ENCODE data around the gene MBNL1. TPM values are rescaled to one million over a fixed set of nuclear protein-coding genes. Genes with fewer than 3 reads are reported as not detected.

Gene MBNL1
- total RNA-seq, 6 experiments from 2014 or later = 49.9 to 89.6 (median 63.2) TPM

DNA sequence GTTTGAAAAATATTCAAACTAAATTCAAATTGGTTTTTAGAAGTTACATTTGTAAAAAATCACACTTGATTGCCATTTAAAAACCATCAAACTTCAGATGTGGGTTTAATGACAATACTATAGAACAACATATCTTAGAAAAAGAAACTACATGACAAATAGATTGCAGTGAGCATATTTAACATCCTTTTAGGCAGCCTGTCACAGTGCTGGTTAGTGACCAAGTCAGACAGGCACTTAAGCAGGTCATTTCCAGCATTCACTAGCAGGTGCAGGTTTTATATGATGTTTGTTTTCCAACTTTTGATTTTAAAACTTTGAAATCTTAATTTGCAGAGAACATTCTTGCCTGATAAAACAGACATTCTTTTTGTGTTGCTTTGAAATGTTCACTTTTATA is 115.7 kb downstream of the MBNL1 start:
- no peak for DNase-seq
- H3K9me3 ChIP-seq = no peaks in the 10 kb centered on the region
- peak in 2 of 4 donors; percentile 24 to 29 for ATAC-seq
- TF ChIP-seq POLR2A (IDR thresholded peaks at IDR 0.05) = no peak
- TF ChIP-seq, protein P1, sequence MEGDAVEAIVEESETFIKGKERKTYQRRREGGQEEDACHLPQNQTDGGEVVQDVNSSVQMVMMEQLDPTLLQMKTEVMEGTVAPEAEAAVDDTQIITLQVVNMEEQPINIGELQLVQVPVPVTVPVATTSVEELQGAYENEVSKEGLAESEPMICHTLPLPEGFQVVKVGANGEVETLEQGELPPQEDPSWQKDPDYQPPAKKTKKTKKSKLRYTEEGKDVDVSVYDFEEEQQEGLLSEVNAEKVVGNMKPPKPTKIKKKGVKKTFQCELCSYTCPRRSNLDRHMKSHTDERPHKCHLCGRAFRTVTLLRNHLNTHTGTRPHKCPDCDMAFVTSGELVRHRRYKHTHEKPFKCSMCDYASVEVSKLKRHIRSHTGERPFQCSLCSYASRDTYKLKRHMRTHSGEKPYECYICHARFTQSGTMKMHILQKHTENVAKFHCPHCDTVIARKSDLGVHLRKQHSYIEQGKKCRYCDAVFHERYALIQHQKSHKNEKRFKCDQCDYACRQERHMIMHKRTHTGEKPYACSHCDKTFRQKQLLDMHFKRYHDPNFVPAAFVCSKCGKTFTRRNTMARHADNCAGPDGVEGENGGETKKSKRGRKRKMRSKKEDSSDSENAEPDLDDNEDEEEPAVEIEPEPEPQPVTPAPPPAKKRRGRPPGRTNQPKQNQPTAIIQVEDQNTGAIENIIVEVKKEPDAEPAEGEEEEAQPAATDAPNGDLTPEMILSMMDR (IDR thresholded peaks at IDR 0.05) = no peak
- intact Hi-C loops (cut with DNase I) = no loop called here
- no peak overlapping the region for H3K27ac ChIP-seq
- no peaks in the 10 kb centered on the region for H3K27me3 ChIP-seq
- no peak overlapping the region for H3K4me3 ChIP-seq
- H3K36me3 ChIP-seq = no peaks in the 10 kb centered on the region
- peaks cover 0 to 60% (median 14%) of the 10 kb centered on the region in 4 donors for H3K4me1 ChIP-seq

DNA sequence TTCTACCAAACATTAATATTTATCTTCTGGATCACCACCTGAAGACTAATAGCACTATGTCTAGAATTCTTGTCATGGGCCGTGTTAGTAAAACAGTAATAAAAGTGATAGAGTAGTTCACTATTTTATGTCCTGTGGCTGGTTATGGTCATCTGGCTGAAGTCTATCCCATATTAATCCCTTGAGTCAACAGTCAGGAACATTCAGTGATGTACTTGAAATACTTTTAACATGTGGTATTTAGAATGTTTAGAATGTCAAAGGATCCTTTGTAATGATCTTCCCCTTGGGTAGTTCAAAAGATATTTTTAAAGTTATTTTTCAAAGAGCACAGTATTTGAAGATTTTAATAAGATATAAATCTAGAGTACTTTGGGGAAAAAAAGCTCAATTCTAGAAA is 117.0 kb downstream of the MBNL1 start:
- DNase-seq (no peak), ATAC-seq (peak in 1 of 4 donors; percentile 68)
- H3K9me3 ChIP-seq = no peaks in the 10 kb centered on the region
- no peak overlapping the region for H3K4me3 ChIP-seq
- no peak for TF ChIP-seq POLR2A (IDR thresholded peaks at IDR 0.05)
- TF ChIP-seq, protein P1 (IDR thresholded peaks at IDR 0.05) = no peak
- H3K36me3 ChIP-seq = no peaks in the 10 kb centered on the region
- H3K27ac ChIP-seq = no peak overlapping the region
- intact Hi-C loops (cut with DNase I) = no loop called here
- no peaks in the 10 kb centered on the region for H3K27me3 ChIP-seq
- 40% methylated on average over 1 of the region's 1 CpG for WGBS (ENCODE audit: insufficient coverage, low coverage, low lambda C conversion rate, missing lambda C conversion rate)
- peaks cover 0 to 50% (median 13%) of the 10 kb centered on the region in 4 donors for H3K4me1 ChIP-seq

DNA sequence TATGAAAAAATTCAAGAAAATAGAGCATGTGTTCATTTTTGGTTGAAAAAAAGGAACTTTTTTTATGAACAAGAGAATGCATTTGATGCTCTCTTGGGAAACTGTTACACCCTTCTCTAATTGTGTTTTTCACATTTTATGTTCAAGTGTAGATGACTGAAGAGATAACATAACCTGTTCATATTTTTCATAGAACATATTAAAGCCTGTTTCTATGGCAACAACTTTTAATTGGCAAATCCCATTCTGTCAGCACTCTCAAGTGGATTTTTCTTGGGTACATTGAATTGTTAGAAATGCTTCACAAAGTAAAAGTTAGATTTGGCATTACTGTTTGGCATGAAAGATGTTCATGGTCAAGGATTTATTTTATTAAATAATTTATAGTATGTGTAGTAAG is 117.5 kb downstream of the MBNL1 start:
- H3K9me3 ChIP-seq = no peaks in the 10 kb centered on the region
- H3K27ac ChIP-seq = no peak overlapping the region
- intact Hi-C loops (cut with DNase I) = no loop called here
- no peaks in the 10 kb centered on the region for H3K27me3 ChIP-seq
- H3K4me1 ChIP-seq = peaks cover 0 to 45% (median 11%) of the 10 kb centered on the region in 4 donors
- no peak for DNase-seq
- no peak overlapping the region for H3K4me3 ChIP-seq
- no peak for ATAC-seq
- TF ChIP-seq, protein P1 (IDR thresholded peaks at IDR 0.05) = no peak
- TF ChIP-seq POLR2A (IDR thresholded peaks at IDR 0.05) = no peak
- no peaks in the 10 kb centered on the region for H3K36me3 ChIP-seq

DNA sequence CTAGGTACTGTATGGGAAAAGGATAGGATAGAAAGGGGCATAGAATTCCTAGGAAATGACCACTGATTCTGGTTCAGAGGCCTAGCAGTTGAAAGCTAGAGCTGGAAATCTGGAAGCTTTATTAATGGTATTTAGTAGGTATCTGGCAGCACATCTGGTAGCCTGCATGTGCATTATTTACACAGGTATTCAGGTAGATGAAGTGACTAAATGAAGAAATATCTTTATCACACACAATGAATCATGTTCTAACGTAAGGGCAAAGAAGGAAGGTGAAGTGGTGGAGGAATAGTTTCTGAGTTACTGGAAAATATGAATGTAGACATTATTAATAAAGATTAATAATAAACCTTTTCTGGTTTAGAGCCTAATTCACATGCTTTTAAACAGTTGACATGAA is 119.9 kb downstream of the MBNL1 start:
- Histone ChIP-seq H3K4me1 (peaks cover 0 to 27% (median 5%) of the 10 kb centered on the region in 4 donors), H3K27me3 (no peaks in the 10 kb centered on the region), H3K36me3 (no peaks in the 10 kb centered on the region), H3K27ac (no peak overlapping the region), H3K9me3 (no peaks in the 10 kb centered on the region), H3K4me3 (no peak overlapping the region)
- TF ChIP-seq, protein P1 (IDR thresholded peaks at IDR 0.05) = no peak
- no peak for TF ChIP-seq POLR2A (IDR thresholded peaks at IDR 0.05)
- 83% methylated on average over 1 of the region's 1 CpG for WGBS (ENCODE audit: insufficient coverage, low coverage, low lambda C conversion rate, missing lambda C conversion rate)
- no peak for DNase-seq
- intact Hi-C loops (cut with DNase I) = no loop called here
- ATAC-seq = peak in 1 of 4 donors; percentile 28

DNA sequence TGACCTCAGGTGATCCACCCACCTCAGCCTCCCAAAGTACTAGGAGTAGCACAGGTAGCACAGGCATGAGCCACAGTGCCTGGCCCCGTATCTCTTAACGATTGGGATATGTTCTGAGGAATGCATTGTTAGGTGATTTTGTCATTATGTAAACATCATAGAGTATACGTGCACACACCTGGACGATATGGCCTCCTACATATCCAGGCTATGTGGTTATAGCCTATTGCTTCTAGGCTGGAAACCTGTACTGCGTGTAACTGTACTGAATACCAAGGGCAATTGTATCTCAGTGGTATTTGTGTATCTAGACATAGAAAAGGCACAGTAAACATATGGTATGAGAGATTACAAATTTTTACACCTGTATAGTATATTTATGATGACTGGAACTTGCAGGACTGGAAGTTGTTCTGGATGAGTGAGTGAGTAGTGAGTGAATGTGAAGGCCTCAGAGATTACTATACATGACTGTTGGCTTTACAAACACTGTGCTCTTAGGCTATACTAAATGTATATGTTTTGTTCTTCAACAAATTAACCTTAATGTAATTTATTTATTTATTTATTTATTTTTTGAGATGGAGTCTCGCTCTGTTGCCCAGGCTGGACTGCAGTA is 120.7 kb downstream of the MBNL1 start:
- 77% methylated on average over 6 of the region's 6 CpGs for WGBS (ENCODE audit: insufficient coverage, low coverage, low lambda C conversion rate, missing lambda C conversion rate)
- Histone ChIP-seq H3K36me3 (no peaks in the 10 kb centered on the region), H3K27me3 (no peaks in the 10 kb centered on the region), H3K4me3 (no peak overlapping the region), H3K9me3 (no peaks in the 10 kb centered on the region), H3K4me1 (peaks cover 0 to 24% (median 3%) of the 10 kb centered on the region in 4 donors), H3K27ac (no peak overlapping the region)
- DNase-seq = no peak
- intact Hi-C loops (cut with DNase I) = no loop called here
- no peak for ATAC-seq
- no peak for TF ChIP-seq POLR2A (IDR thresholded peaks at IDR 0.05)
- TF ChIP-seq, protein P1 (IDR thresholded peaks at IDR 0.05) = no peak
